ENCODE measurements around the gene ZNF431. TPM values are rescaled to one million over a fixed set of nuclear protein-coding genes. Genes with fewer than 3 reads are reported as not detected.

Gene ZNF431
- total and polyA plus RNA-seq, 2 donors (not counting 3 experiments of a cell fraction or from before 2014, with no cell fraction given) = 3.5 to 12.0 TPM

- H2AFZ ChIP-seq (ENCODE audit: low read depth, low read length) = no peak overlapping the region
- no peaks in the 10 kb centered on the region for H3K4me1 ChIP-seq (ENCODE audit: control insufficient read depth, extremely low read depth, insufficient read depth, low read length)
- H4K20me1 ChIP-seq (replicated peaks; ENCODE audit: control insufficient read depth, extremely low read depth, insufficient read depth, low read length) = no peaks in the 10 kb centered on the region
- BruUV-seq (replicated peaks) = no TSS peak
- H3K9me1 ChIP-seq (replicated peaks; ENCODE audit: control insufficient read depth, extremely low read depth, insufficient read depth, low read length) = no peaks in the 10 kb centered on the region
- FAIRE-seq (no peak), DNase-seq (ENCODE audit: low read depth, low spot score) (no peak)
- peaks cover 0 to 5% of the 10 kb centered on the region in 2 experiments for H3K36me3 ChIP-seq (ENCODE audit: control insufficient read depth in 2 of 2, extremely low read depth in 1 of 2, insufficient read depth in 2 of 2, low read length in 2 of 2)
- no peak overlapping the region for H3K9ac ChIP-seq (replicated peaks; ENCODE audit: extremely low read depth, insufficient read depth, low read length)
- no peak overlapping the region for H3K4me2 ChIP-seq (ENCODE audit: insufficient read depth, low read length)
- no peaks in the 10 kb centered on the region for H3K9me3 ChIP-seq (replicated peaks; ENCODE audit: control insufficient read depth, insufficient read depth, low read length)
- intact Hi-C loops (cut with micrococcal nuclease) (no loop called here), dilution Hi-C loops (cut with MboI; ENCODE audit: extremely low pct_ligation_motif_present, low sequenced_read_pairs) (no loop called here)
- POLR2A ChIA-PET = no interaction called here
- H3K79me2 ChIP-seq (ENCODE audit: control insufficient read depth, insufficient read depth, low read length) = peaks cover 2% of the 10 kb centered on the region
- no peak overlapping the region for H3K27ac ChIP-seq (ENCODE audit: insufficient read depth, low read depth, low read length)
- CTCF ChIA-PET = no interaction called here
- no peaks in the 10 kb centered on the region for H3K27me3 ChIP-seq (ENCODE audit: control insufficient read depth in 2 of 2, insufficient read depth in 2 of 2, low read length in 2 of 2)
- H3K4me3 ChIP-seq (replicated peaks in 1 of 3; ENCODE audit: insufficient read depth in 1 of 3, low read depth in 1 of 3, low read length in 3 of 3) = no peak overlapping the region
- no peak for TF ChIP-seq MAX (IDR thresholded peaks at IDR 0.05; ENCODE audit: insufficient read depth, insufficient read length)
- no peak for TF ChIP-seq EZH2 (IDR thresholded peaks at IDR 0.05; ENCODE audit: borderline replicate concordance, low read depth, low read length, severe bottlenecking)
- no peak for TF ChIP-seq MYC (IDR thresholded peaks at IDR 0.05; ENCODE audit: low read depth, low read length)
- TF ChIP-seq, protein P1, sequence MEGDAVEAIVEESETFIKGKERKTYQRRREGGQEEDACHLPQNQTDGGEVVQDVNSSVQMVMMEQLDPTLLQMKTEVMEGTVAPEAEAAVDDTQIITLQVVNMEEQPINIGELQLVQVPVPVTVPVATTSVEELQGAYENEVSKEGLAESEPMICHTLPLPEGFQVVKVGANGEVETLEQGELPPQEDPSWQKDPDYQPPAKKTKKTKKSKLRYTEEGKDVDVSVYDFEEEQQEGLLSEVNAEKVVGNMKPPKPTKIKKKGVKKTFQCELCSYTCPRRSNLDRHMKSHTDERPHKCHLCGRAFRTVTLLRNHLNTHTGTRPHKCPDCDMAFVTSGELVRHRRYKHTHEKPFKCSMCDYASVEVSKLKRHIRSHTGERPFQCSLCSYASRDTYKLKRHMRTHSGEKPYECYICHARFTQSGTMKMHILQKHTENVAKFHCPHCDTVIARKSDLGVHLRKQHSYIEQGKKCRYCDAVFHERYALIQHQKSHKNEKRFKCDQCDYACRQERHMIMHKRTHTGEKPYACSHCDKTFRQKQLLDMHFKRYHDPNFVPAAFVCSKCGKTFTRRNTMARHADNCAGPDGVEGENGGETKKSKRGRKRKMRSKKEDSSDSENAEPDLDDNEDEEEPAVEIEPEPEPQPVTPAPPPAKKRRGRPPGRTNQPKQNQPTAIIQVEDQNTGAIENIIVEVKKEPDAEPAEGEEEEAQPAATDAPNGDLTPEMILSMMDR (IDR thresholded peaks at IDR 0.05; ENCODE audit: extremely low read depth in 1 of 2, insufficient read depth in 1 of 2, low read depth in 1 of 2, low read length in 2 of 2) = no peak
- TF ChIP-seq FOS (IDR thresholded peaks at IDR 0.05; ENCODE audit: borderline replicate concordance, insufficient read depth, low read length) = no peak
- no peak for TF ChIP-seq POLR2A (IDR thresholded peaks at IDR 0.05; ENCODE audit: low read depth, low read length)
- TF ChIP-seq JUN (IDR thresholded peaks at IDR 0.05; ENCODE audit: borderline replicate concordance, insufficient read depth, insufficient read length, low read depth) = no peak
- TF ChIP-seq POLR2AphosphoS5 (IDR thresholded peaks at IDR 0.05; ENCODE audit: insufficient read depth, low read depth, low read length) = no peak
- no peak for TF ChIP-seq GATA2 (IDR thresholded peaks at IDR 0.05; ENCODE audit: insufficient read depth, insufficient read length, low read depth, low read length)
Measured at GRCh38 chr19:21115430-21115829, 26.4 kb upstream of the ZNF431 start.

Measured in endothelial cell of umbilical vein (primary cell).